Neural cell (in vitro differentiated cells): ENCODE results near the gene PRR20A. TPM values are rescaled to one million over a fixed set of nuclear protein-coding genes. Genes with fewer than 3 reads are reported as not detected.

ENCODE experiments used
- H2AFZ ChIP-seq: fragments of 200-600, 300-800 bp; sonication (generic), shearing (Covaris generic); 2 replicates; pipeline ENCODE4 v1.6.0; 2014; ENCODE audit warnings: low read depth, mild to moderate bottlenecking, antibody characterized with exemption, low read length, moderate library complexity
- H3F3A ChIP-seq: fragments of 200-600 bp; shearing (Covaris generic); 2 replicates; pipeline ENCODE4 v1.6.1; 2016; ENCODE audit warnings: mild to moderate bottlenecking, moderate library complexity, mixed read lengths, antibody characterized with exemption, low read length; ENCODE audit not compliant: insufficient read depth, poor library complexity, severe bottlenecking
- H3K27ac ChIP-seq: fragments of 200-600, 300-800 bp; sonication (generic), shearing (Covaris generic); 2 replicates; pipeline ENCODE4 v1.5.1; 2014; ENCODE audit warnings: mild to moderate bottlenecking, low read length, moderate library complexity
- H3K27me3 ChIP-seq: fragments of 300-800, 200-600 bp; sonication (generic), shearing (Covaris generic); 2 replicates; pipeline ENCODE4 v1.6.0; 2014; ENCODE audit warnings: mild to moderate bottlenecking, low read depth, low read length, moderate library complexity; ENCODE audit not compliant: insufficient read depth
- H3K36me3 ChIP-seq: fragments of 300-800, 200-600 bp; sonication (generic), shearing (Covaris generic); 2 replicates; pipeline ENCODE4 v1.5.1; 2014; ENCODE audit warnings: mild to moderate bottlenecking, antibody characterized with exemption, low read length, moderate library complexity; ENCODE audit not compliant: insufficient read depth
- H3K4me2 ChIP-seq: fragments of 300-800, 200-600 bp; sonication (generic), shearing (Covaris generic); 2 replicates; pipeline ENCODE4 v1.6.0; 2014; ENCODE audit warnings: mild to moderate bottlenecking, low read length
- H3K4me3 ChIP-seq: fragments of 300-800, 200-600 bp; sonication (generic), shearing (Covaris generic); 2 replicates; pipeline ENCODE4 v1.5.1; 2014; ENCODE audit warnings: mild to moderate bottlenecking, low read length, moderate library complexity
- H3K79me2 ChIP-seq: fragments of 200-600 bp; shearing (Covaris generic); replicated peaks from 2 replicates; pipeline ENCODE4 v1.6.0; 2014; ENCODE audit warnings: mild to moderate bottlenecking, low read length, moderate library complexity; ENCODE audit not compliant: insufficient read depth
- H3K9ac ChIP-seq: fragments of 300-800, 200-600 bp; sonication (generic), shearing (Covaris generic); 2 replicates; pipeline ENCODE4 v1.6.1; 2016; ENCODE audit warnings: mild to moderate bottlenecking, low read length, mixed read lengths
- H3K9me2 ChIP-seq: fragments of 200-600 bp; shearing (Covaris generic); 2 replicates; pipeline ENCODE4 v1.6.1; 2016; ENCODE audit warnings: mild to moderate bottlenecking, low read length, mixed read lengths; ENCODE audit not compliant: insufficient read depth
- H3K9me3 ChIP-seq: fragments of 200-600, 300-800 bp; sonication (generic), shearing (Covaris generic); 2 replicates; pipeline ENCODE4 v1.6.1; 2016; ENCODE audit warnings: mild to moderate bottlenecking, mixed run types, low read length, moderate library complexity, mixed read lengths
- H4K20me1 ChIP-seq: fragments of 200-600 bp; shearing (Covaris generic); 2 replicates; pipeline ENCODE4 v1.6.1; 2016; ENCODE audit warnings: mild to moderate bottlenecking, mixed run types; ENCODE audit not compliant: insufficient read depth
- CTCF ChIP-seq: fragments of 450-650 bp; IDR thresholded peaks from 2 replicates; pipeline ENCODE4 v1.5.1; 2014; ENCODE audit warnings: antibody characterized with exemption, mild to moderate bottlenecking, moderate library complexity; ENCODE audit not compliant: poor library complexity, severe bottlenecking
- EP300 ChIP-seq: fragments of 450-650 bp; conservative IDR thresholded peaks from 2 replicates; pipeline ENCODE4 v1.6.1; 2014; ENCODE audit warnings: antibody characterized with exemption, mild to moderate bottlenecking, moderate library complexity; ENCODE audit not compliant: poor library complexity, severe bottlenecking
- EZH2 ChIP-seq: fragments of 200-600, 300-800 bp; shearing (Covaris generic), sonication (generic); IDR thresholded peaks from 2 replicates; pipeline ENCODE4 v1.6.1; 2014; ENCODE audit warnings: antibody characterized with exemption, low read length, borderline replicate concordance, mild to moderate bottlenecking; ENCODE audit not compliant: insufficient read depth, poor library complexity, severe bottlenecking
- MXI1 ChIP-seq: fragments of 450-650 bp; conservative IDR thresholded peaks from 2 replicates; pipeline ENCODE4 v1.6.1; 2014; ENCODE audit warnings: antibody characterized with exemption, mild to moderate bottlenecking; ENCODE audit not compliant: poor library complexity, severe bottlenecking
- POLR2AphosphoS5 ChIP-seq: IDR thresholded peaks from 2 replicates; pipeline ENCODE4 v1.6.1; 2012
- RAD21 ChIP-seq: fragments of 450-650 bp; conservative IDR thresholded peaks from 2 replicates; pipeline ENCODE4 v1.6.1; 2014; ENCODE audit warnings: antibody characterized with exemption, mild to moderate bottlenecking, moderate library complexity
- REST ChIP-seq: IDR thresholded peaks from 2 replicates; pipeline ENCODE4 v1.6.1; 2012; ENCODE audit warnings: borderline replicate concordance
- SMC3 ChIP-seq: fragments of 450-650 bp; conservative IDR thresholded peaks from 2 replicates; pipeline ENCODE4 v1.6.1; 2014; ENCODE audit warnings: antibody characterized with exemption, mild to moderate bottlenecking, moderate library complexity; ENCODE audit not compliant: poor library complexity
- TAF1 ChIP-seq: IDR thresholded peaks from 2 replicates; pipeline ENCODE4 v1.6.1; 2012; ENCODE audit warnings: low read depth
- polyA plus RNA-seq: library from polyadenylated mRNA; depleted of rRNA; stranded (reverse); fragments of >200 nt; gene quantifications from 2 replicates; pipeline ENCODE4 v1.2.3, GENCODE V29; 2014

PRR20A gene
- polyA plus RNA-seq, 1 donor from 2014 or later, result not detected

- Histone ChIP-seq H3K27me3 (no peaks in the 10 kb centered on the region), H3F3A (no peaks in the 10 kb centered on the region), H3K9me3 (no peaks in the 10 kb centered on the region), H3K4me2 (no peak overlapping the region), H3K9me2 (no peaks in the 10 kb centered on the region), H2AFZ (no peak overlapping the region), H3K36me3 (no peaks in the 10 kb centered on the region), H3K9ac (no peak overlapping the region), H3K27ac (no peak overlapping the region), H4K20me1 (no peaks in the 10 kb centered on the region), H3K79me2 (no peaks in the 10 kb centered on the region), H3K4me3 (no peak overlapping the region)
- no peak for TF ChIP-seq MXI1
- no peak for TF ChIP-seq CTCF
- TF ChIP-seq SMC3, result no peak
- TF ChIP-seq RAD21, result no peak
- TF ChIP-seq TAF1, result no peak
- no peak for TF ChIP-seq REST
- no peak for TF ChIP-seq POLR2AphosphoS5
- no peak for TF ChIP-seq EZH2
Observed at GRCh38 chr13:57128909-57129308, 11.8 kb upstream of the PRR20A start.

GRCh38 chr13:57136093-57136492 lies 4.6 kb upstream of the PRR20A start:
- H3F3A ChIP-seq, result no peaks in the 10 kb centered on the region
- no peaks in the 10 kb centered on the region for H3K36me3 ChIP-seq
- no peak overlapping the region for H3K27ac ChIP-seq
- no peak overlapping the region for H2AFZ ChIP-seq
- H3K27me3 ChIP-seq, result no peaks in the 10 kb centered on the region
- H4K20me1 ChIP-seq, result no peaks in the 10 kb centered on the region
- no peaks in the 10 kb centered on the region for H3K9me3 ChIP-seq
- no peak overlapping the region for H3K9ac ChIP-seq
- H3K79me2 ChIP-seq, result no peaks in the 10 kb centered on the region
- TF ChIP-seq MXI1 (no peak), RAD21 (no peak), EZH2 (no peak), POLR2AphosphoS5 (no peak), REST (no peak), EP300 (no peak)
- no peak overlapping the region for H3K4me3 ChIP-seq
- H3K9me2 ChIP-seq, result no peaks in the 10 kb centered on the region
- no peak overlapping the region for H3K4me2 ChIP-seq
